C4-2B (cell line): ENCODE measurements around the gene GCNT2.

Experiments used
- H3K27ac ChIP-seq: fragments of 450-650 bp; 2 replicates; pipeline ENCODE4 v1.5.1; 2017
- CTCF ChIP-seq: fragments of 450-650 bp; conservative IDR thresholded peaks from 2 replicates; pipeline ENCODE4 v1.5.1; 2017; ENCODE audit warnings: mild to moderate bottlenecking
- ZFX ChIP-seq: fragments of 450-650 bp; IDR thresholded peaks from 2 replicates; pipeline ENCODE4 v1.6.1; 2017

The GCNT2 gene

DNA sequence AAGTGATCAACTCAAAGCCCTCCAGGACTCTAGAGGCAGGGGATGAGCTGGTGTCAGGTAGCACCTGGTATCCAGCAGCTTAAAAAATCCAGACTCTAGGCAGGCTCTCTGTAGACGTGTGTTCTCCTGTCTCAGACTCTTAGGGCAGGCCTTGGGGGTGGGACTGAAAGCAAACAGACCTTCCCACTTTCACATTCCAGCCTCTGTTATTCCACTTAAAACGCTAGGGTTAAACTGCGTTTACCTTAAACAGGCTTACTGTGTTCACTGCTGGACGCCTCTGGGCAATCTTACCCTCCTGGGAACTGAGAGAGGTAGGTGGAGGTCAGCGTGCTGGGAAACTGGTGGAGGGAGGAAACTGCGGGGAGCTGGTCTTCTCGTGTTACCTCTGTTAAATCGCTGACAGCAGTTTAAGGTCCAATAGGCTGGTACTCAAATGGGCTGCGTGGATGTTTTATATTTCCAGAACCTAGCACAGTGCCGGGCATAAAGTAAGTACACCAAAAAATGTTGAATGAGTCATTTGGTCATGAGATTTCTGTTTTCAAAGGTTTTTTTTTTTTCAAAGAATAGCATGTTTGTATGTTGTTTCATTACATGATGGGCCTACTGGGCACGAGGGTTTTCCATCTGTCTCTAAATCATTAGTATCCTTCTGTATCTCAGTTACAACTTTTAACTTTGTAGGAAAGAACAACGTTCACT is at the start of gene GCNT2:
Gene GCNT2, plus strand, starts transcription at position 248 of the 705 bp plus-strand sequence. CDS start 7,561 bp downstream, outside the sequence.
- H3K27ac ChIP-seq: peak within 1 kb of the TSS; percentile 34
- TF ChIP-seq CTCF: no peak
- TF ChIP-seq ZFX: no peak

- TF ChIP-seq ZFX (no peak), CTCF (no peak)
- H3K27ac ChIP-seq: no peak overlapping the region
These were observed 48.5 kb upstream of the GCNT2 start for GRCh38 chr6:10472634-10473033.

- no peak for TF ChIP-seq ZFX
- TF ChIP-seq CTCF: peak; percentile 85
- H3K27ac ChIP-seq: no peak overlapping the region
These were observed 42.7 kb upstream of the GCNT2 start for GRCh38 chr6:10478187-10479040.

DNA sequence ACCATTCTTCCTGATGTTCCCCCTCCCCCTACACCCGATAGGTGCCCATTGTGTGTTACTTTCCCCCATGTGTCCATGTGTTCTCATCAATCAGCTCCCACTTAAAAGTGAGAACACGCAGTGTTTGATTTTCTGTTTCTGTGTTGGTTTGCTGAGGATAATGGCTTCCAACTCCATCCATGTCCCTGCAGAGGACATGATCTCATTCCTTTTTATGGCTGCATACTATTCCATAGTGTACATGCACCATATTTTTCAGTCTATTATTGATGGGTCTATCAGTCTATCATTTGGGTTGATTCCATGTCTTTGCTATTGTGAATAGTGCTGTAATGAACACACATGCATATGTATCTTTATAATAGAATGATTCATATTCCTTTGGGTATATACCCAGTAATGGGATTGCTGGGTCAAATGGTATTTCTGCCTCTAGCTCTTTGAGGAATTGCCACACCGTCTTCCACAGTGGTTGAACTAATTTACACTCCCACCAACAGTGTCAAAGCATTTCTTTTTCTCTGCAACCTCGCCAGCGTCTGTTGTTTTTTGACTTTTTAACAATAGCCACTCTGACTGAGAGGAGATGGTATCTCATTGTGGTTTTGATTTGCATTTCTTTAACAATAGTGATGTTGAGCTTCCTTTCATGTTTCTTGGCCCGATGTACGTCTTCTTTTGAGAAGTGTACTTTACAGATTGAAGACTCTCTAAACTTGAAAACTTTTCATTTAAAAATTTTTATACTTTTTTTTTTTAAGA is 41.0 kb upstream of the GCNT2 start:
- TF ChIP-seq CTCF (no peak), ZFX (no peak)
- no peak overlapping the region for H3K27ac ChIP-seq

- no peak overlapping the region for H3K27ac ChIP-seq
- TF ChIP-seq ZFX: no peak
- no peak for TF ChIP-seq CTCF
These were observed 40.0 kb upstream of the GCNT2 start for GRCh38 chr6:10481101-10481500.

DNA sequence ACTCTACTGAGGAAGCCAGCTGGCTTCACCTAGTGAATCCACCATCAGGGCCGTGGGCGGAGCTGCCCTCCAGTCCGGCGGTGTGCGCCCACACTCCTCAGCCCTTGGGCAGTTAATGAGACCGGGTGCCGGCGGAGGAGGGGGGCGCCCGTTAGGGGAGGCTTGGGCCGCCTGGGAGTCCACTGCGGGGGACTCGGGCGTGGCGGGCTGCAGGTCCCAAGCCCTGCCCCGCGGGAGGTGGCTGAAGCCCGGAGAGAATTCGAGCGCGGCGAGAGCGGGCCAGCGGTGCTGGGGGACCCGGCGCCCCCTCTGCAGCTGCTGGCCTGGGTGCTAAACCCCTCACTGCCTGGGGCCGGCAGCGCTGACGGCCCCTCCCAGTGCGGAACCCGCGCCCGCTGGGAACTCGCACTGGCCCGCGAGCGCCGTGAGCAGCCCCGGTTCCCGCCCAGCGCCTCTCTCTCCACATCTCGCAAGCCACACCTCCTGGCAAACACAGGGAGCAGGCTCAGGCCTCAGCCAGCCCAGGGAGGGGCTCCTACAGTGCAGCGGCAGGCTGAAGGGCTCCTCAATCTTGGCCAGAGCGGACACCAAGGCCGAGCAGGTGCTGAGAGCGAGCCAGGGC is 38.4 kb upstream of the GCNT2 start:
- TF ChIP-seq CTCF: no peak
- no peak for TF ChIP-seq ZFX
- no peak overlapping the region for H3K27ac ChIP-seq
